HepG2 (cell line): Measurements from ENCODE around the gene PAQR5. TPM values are rescaled to one million over a fixed set of nuclear protein-coding genes. Genes with fewer than 3 reads are reported as not detected.
A peak's percentile ranks its signal among the peaks of the same experiment; 100 is the strongest.

ENCODE experiments used
- ATF1 ChIP-seq: IDR thresholded peaks from 2 replicates; pipeline ENCODE4 v1.6.1; 2016; ENCODE audit warnings: mild to moderate bottlenecking, control low read depth
- EED ChIP-seq: sonication (generic); formaldehyde crosslinking; IDR thresholded peaks from 2 replicates; pipeline ENCODE4 v1.5.0; 2020; ENCODE audit warnings: mild to moderate bottlenecking, missing genetic modification reagents
- JUNB ChIP-seq: sonication (generic); formaldehyde crosslinking; IDR thresholded peaks from 2 replicates; pipeline ENCODE4 v1.8.0; 2022; ENCODE audit warnings: missing genetic modification reagents, mild to moderate bottlenecking, borderline replicate concordance
- KDM5A ChIP-seq: fragments of 200-600 bp; sonication (generic); IDR thresholded peaks from 2 replicates; pipeline ENCODE4 v1.7.0; 2018; ENCODE audit warnings: antibody characterized with exemption, mild to moderate bottlenecking, low read length, borderline replicate concordance
- KIAA2018 ChIP-seq: sonication (generic); formaldehyde crosslinking; IDR thresholded peaks from 2 replicates; pipeline ENCODE4 v1.5.0; 2020; ENCODE audit warnings: mild to moderate bottlenecking, missing genetic modification reagents, borderline replicate concordance
- KLF6 ChIP-seq: IDR thresholded peaks from 2 replicates; pipeline ENCODE4 v1.8.0; 2016; ENCODE audit warnings: missing biosample characterization, missing genetic modification reagents
- MYC ChIP-seq: sonication (generic); formaldehyde crosslinking; IDR thresholded peaks from 2 replicates; pipeline ENCODE4 v1.9.0; 2021; ENCODE audit warnings: missing genetic modification reagents, borderline replicate concordance
- PHF5A ChIP-seq: IDR thresholded peaks from one replicate; pipeline ENCODE4 v1.6.1; 2018; ENCODE audit warnings: low read depth, missing genetic modification reagents; ENCODE audit not compliant: unreplicated experiment
- POGZ ChIP-seq: sonication (generic); formaldehyde crosslinking; IDR thresholded peaks from 2 replicates; pipeline ENCODE4 v1.4.0; 2020; ENCODE audit warnings: mild to moderate bottlenecking, missing genetic modification reagents
- SMC3 ChIP-seq: IDR thresholded peaks from 2 replicates; pipeline ENCODE4 v1.6.1; 2011; ENCODE audit warnings: low read length, improper control_type of control experiment
- SRY ChIP-seq: sonication (generic); formaldehyde crosslinking; IDR thresholded peaks from 2 replicates; pipeline ENCODE4 v1.8.0; 2022; ENCODE audit warnings: mild to moderate bottlenecking, missing genetic modification reagents
- ZBTB43 ChIP-seq: sonication (generic); formaldehyde crosslinking; conservative IDR thresholded peaks from 2 replicates; pipeline ENCODE4 v1.4.0; 2020; ENCODE audit warnings: missing genetic modification reagents
- ZNF296 ChIP-seq: sonication (generic); formaldehyde crosslinking; conservative IDR thresholded peaks from 2 replicates; pipeline ENCODE4 v1.5.0; 2020; ENCODE audit warnings: mild to moderate bottlenecking, missing genetic modification reagents
- ZNF451 ChIP-seq: sonication (generic); formaldehyde crosslinking; IDR thresholded peaks from 2 replicates; pipeline ENCODE4 v1.5.0; 2020; ENCODE audit warnings: mild to moderate bottlenecking, missing genetic modification reagents
- ZNF468 ChIP-seq: sonication (generic); formaldehyde crosslinking; IDR thresholded peaks from 2 replicates; pipeline ENCODE4 v1.8.0; 2022; ENCODE audit warnings: mild to moderate bottlenecking, moderate library complexity, missing genetic modification reagents
- ZNF556 ChIP-seq: sonication (generic); formaldehyde crosslinking; IDR thresholded peaks from 2 replicates; pipeline ENCODE4 v1.4.0; 2020; ENCODE audit warnings: mild to moderate bottlenecking, missing genetic modification reagents, borderline replicate concordance
- ZNF777 ChIP-seq: sonication (generic); formaldehyde crosslinking; IDR thresholded peaks from 2 replicates; pipeline ENCODE4 v1.4.0; 2020; ENCODE audit warnings: missing genetic modification reagents
- ZSCAN5A ChIP-seq: sonication (generic); formaldehyde crosslinking; IDR thresholded peaks from 2 replicates; pipeline ENCODE4 v1.8.0; 2022; ENCODE audit warnings: mild to moderate bottlenecking, missing genetic modification reagents, borderline replicate concordance
- ZZZ3 ChIP-seq: sonication (generic); formaldehyde crosslinking; IDR thresholded peaks from 2 replicates; pipeline ENCODE4 v1.4.0; 2020; ENCODE audit warnings: missing genetic modification reagents, mild to moderate bottlenecking, borderline replicate concordance
- polyA plus RNA-seq, 8 experiments: library from polyadenylated mRNA; depleted of rRNA in 3 of 8; stranded (reverse) in 7 of 8; unstranded in 1 of 8; fragments of >200 nt; fragmentation: Illumina TruSeq in 4 of 8; extraction: Trizol in 4 of 8; gene quantifications; 2 replicates each; pipeline versions ENCODE4 v1.2.1 to v1.2.3, GENCODE V29; 2011 to 2016; ENCODE audit warnings: low read depth in 4 of 8, missing spikeins in 1 of 8, mixed read lengths in 1 of 8; ENCODE audit not compliant: insufficient read depth in 1 of 8
- total RNA-seq, 5 experiments: library from RNA; depleted of rRNA; stranded (reverse); fragments of >200 nt; fragmentation: Illumina TruSeq; extraction: Trizol; gene quantifications; 2 replicates each; pipeline ENCODE4 v1.2.3, GENCODE V29; 2016; ENCODE audit warnings: low read depth in 1 of 5

PAQR5 gene
- total and polyA plus RNA-seq, 2 of the 13 experiments (the other 11 are each of a cell fraction or from before 2014, with no cell fraction given) = 0.53 to 1.3 TPM

- TF ChIP-seq KIAA2018 (no peak), ZNF296 (CRISPR knock-in tag) (0 out of 2 replicates have a peak, but pooled peaks have one; percentile 14), SMC3 (no peak), EED (CRISPR knock-in tag) (no peak), ZSCAN5A (CRISPR knock-in tag) (no peak; the same call in 1 of the 2 replicates), ZZZ3 (peak; percentile 73; the same call in 1 of the 2 replicates), SRY (CRISPR knock-in tag) (no peak), MYC (CRISPR knock-in tag) (no peak; the same call in 1 of the 2 replicates), PHF5A (CRISPR knock-in tag) (no peak), ZNF777 (CRISPR knock-in tag) (no peak), KDM5A (no peak), POGZ (no peak), ZNF451 (CRISPR knock-in tag) (no peak), ZNF556 (CRISPR knock-in tag) (peak; percentile 60; the same call in 1 of the 2 replicates), ZNF468 (CRISPR knock-in tag) (no peak), JUNB (CRISPR knock-in tag) (no peak), ZBTB43 (CRISPR knock-in tag) (0 out of 2 replicates have a peak, but pooled peaks have one; percentile 8), KLF6 (CRISPR knock-in tag) (no peak), ATF1 (CRISPR knock-in tag) (peak; percentile 32; the same call in 1 of the 2 replicates)
These were observed 153.4 kb downstream of the PAQR5 start (continued) for GRCh38 chr15:69451951-69452691.
